Glutamatergic neuron (in vitro differentiated cells): ENCODE measurements around the gene MKNK2. TPM values are rescaled to one million over a fixed set of nuclear protein-coding genes. Genes with fewer than 3 reads are reported as not detected.

Experiments used
- DNase-seq: peaks from one replicate; pipeline ENCODE4 v3.0.0; 2022
- H3K27ac Mint-ChIP-seq: one replicate; pipeline ENCODE4 v1.8.0; 2020; ENCODE audit warnings: mild to moderate bottlenecking, mixed read lengths, inconsistent platforms; ENCODE audit not compliant: unreplicated experiment
- H3K27me3 Mint-ChIP-seq: one replicate; pipeline ENCODE4 v1.8.0; 2020; ENCODE audit warnings: mild to moderate bottlenecking, moderate library complexity, mixed read lengths, inconsistent platforms; ENCODE audit not compliant: unreplicated experiment
- H3K36me3 Mint-ChIP-seq: one replicate; pipeline ENCODE4 v1.8.0; 2020; ENCODE audit warnings: mild to moderate bottlenecking, mixed read lengths, inconsistent platforms; ENCODE audit not compliant: unreplicated experiment
- H3K4me1 Mint-ChIP-seq: one replicate; pipeline ENCODE4 v1.8.0; 2020; ENCODE audit warnings: mild to moderate bottlenecking, low read depth, mixed read lengths, inconsistent platforms; ENCODE audit not compliant: unreplicated experiment
- H3K4me3 Mint-ChIP-seq: one replicate; pipeline ENCODE4 v1.8.0; 2020; ENCODE audit warnings: mild to moderate bottlenecking, mixed read lengths, inconsistent platforms; ENCODE audit not compliant: unreplicated experiment
- H3K9me3 Mint-ChIP-seq: one replicate; pipeline ENCODE4 v1.8.0; 2020; ENCODE audit warnings: mild to moderate bottlenecking, moderate library complexity, mixed read lengths, inconsistent platforms; ENCODE audit not compliant: unreplicated experiment
- CTCF ChIP-seq: fragments of 200-600 bp; sonication (generic); IDR thresholded peaks from one replicate; pipeline ENCODE4 v1.5.0; 2021; ENCODE audit not compliant: partially characterized antibody, unreplicated experiment
- total RNA-seq: library from RNA; stranded (reverse); fragmentation: NEBNext Ultra II Directional; extraction: Animal tissue kit (Norgen Biotek cat#: 25700); gene quantifications from one replicate; pipeline ENCODE4 v1.2.1, GENCODE V29; 2021; ENCODE audit not compliant: unreplicated experiment

MKNK2 gene
- total RNA-seq, 1 donor from 2014 or later = 149 TPM

GRCh38 chr19:2041683-2042484 lies 9.2 kb downstream of the MKNK2 start:
- Mint-ChIP-seq H3K27ac (no peak overlapping the region), H3K4me1 (peaks cover 3% of the 10 kb centered on the region), H3K36me3 (no peaks in the 10 kb centered on the region), H3K9me3 (peaks cover 2% of the 10 kb centered on the region), H3K27me3 (peaks cover 3% of the 10 kb centered on the region), H3K4me3 (no peak overlapping the region)
- DNase-seq = peak; percentile 99
- no peak for TF ChIP-seq CTCF

GRCh38 chr19:2041433-2041682 lies 9.7 kb downstream of the MKNK2 start:
- no peak for TF ChIP-seq CTCF
- H3K27me3 Mint-ChIP-seq = peaks cover 3% of the 10 kb centered on the region
- no peak for DNase-seq
- peaks cover 2% of the 10 kb centered on the region for H3K9me3 Mint-ChIP-seq
- no peaks in the 10 kb centered on the region for H3K36me3 Mint-ChIP-seq
- peaks cover 3% of the 10 kb centered on the region for H3K4me1 Mint-ChIP-seq
- H3K27ac Mint-ChIP-seq = no peak overlapping the region
- H3K4me3 Mint-ChIP-seq = no peak overlapping the region

- peaks cover 2% of the 10 kb centered on the region for H3K9me3 Mint-ChIP-seq
- no peaks in the 10 kb centered on the region for H3K36me3 Mint-ChIP-seq
- DNase-seq = peak; percentile 20
- H3K4me1 Mint-ChIP-seq = peaks cover 3% of the 10 kb centered on the region
- TF ChIP-seq CTCF = no peak
- peaks cover 3% of the 10 kb centered on the region for H3K27me3 Mint-ChIP-seq
- no peak overlapping the region for H3K27ac Mint-ChIP-seq
- H3K4me3 Mint-ChIP-seq = no peak overlapping the region
Measured at GRCh38 chr19:2040647-2041432, 10.2 kb downstream of the MKNK2 start.

GRCh38 chr19:2039959-2040646 lies 10.9 kb downstream of the MKNK2 start:
- peaks cover 3% of the 10 kb centered on the region for H3K4me1 Mint-ChIP-seq
- peak; percentile 19 for DNase-seq
- no peak overlapping the region for H3K27ac Mint-ChIP-seq
- H3K27me3 Mint-ChIP-seq = peaks cover 3% of the 10 kb centered on the region
- H3K4me3 Mint-ChIP-seq = no peak overlapping the region
- no peaks in the 10 kb centered on the region for H3K36me3 Mint-ChIP-seq
- H3K9me3 Mint-ChIP-seq = peaks cover 2% of the 10 kb centered on the region
- TF ChIP-seq CTCF = no peak
